GM12878 (cell line): Measurements from ENCODE around the gene PDILT. TPM values are rescaled to one million over a fixed set of nuclear protein-coding genes. Genes with fewer than 3 reads are reported as not detected.

Experiments used
- ATAC-seq: fragments of 200-7000 bp; cut with Tn5 transposase; 3 replicates; pipeline ENCODE4 v1.9.1; 2020; ENCODE audit warnings: mild to moderate bottlenecking, moderate library complexity
- BruUV-seq: library from RNA; stranded (reverse); fragments of 400-500 nt; replicated peaks from 2 replicates; lab custom pipeline; 2021; lab: Mats Ljungman, UMichigan
- CTCF ChIA-PET: fragments of 300-600 bp; sonication (Branson Sonifier 250); formaldehyde crosslinking; extraction: SDS; loops from one replicate; lab custom pipeline; 2021; ENCODE audit warnings: inconsistent platforms; lab: Yijun Ruan, JAX
- POLR2A ChIA-PET: fragments of 350-600 bp; formaldehyde crosslinking; extraction: SDS; loops from one replicate; lab custom pipeline; 2021; ENCODE audit warnings: inconsistent platforms; lab: Charles Lee
- RAD21 ChIA-PET: fragments of 300-600 bp; sonication (Branson Sonifier 250); formaldehyde crosslinking; loops from one replicate; lab custom pipeline; 2023; ENCODE audit warnings: antibody characterized with exemption; ENCODE audit not compliant: unreplicated experiment; lab: Charles Lee
- SMC1A ChIA-PET: fragments of 300-600 bp; sonication (Branson Sonifier 250); formaldehyde crosslinking; loops from one replicate; lab custom pipeline; 2023; ENCODE audit not compliant: unreplicated experiment, uncharacterized antibody; lab: Charles Lee
- DNase-seq: peaks from one replicate; pipeline ENCODE4 v3.0.0-alpha.2; 2011; ENCODE audit warnings: low read depth, low spot score
- FAIRE-seq: peaks from 3 replicates; lab custom pipeline; 2011; peaks lifted over from hg19 to GRCh38; lab: Jason Lieb, UNC
- H2AFZ ChIP-seq: 2 replicates; pipeline ENCODE4 v1.6.0; 2011; ENCODE audit warnings: low read depth, low read length, control low read depth; ENCODE audit not compliant: control insufficient read depth
- H3K27ac ChIP-seq: 2 replicates; pipeline ENCODE4 v1.5.1; 2011; ENCODE audit warnings: control low read depth; ENCODE audit not compliant: control insufficient read depth, insufficient read depth
- H3K27me3 ChIP-seq, 2 experiments: replicated peaks in 1 of 2; 2 replicates each; pipeline versions ENCODE4 v1.6.0 to v1.6.1; 2011; ENCODE audit warnings: low read length in 1 of 2; ENCODE audit not compliant: control insufficient read depth in 2 of 2, insufficient read depth in 2 of 2
- H3K36me3 ChIP-seq, 2 experiments: 2 replicates each; pipeline ENCODE4 v1.5.1; 2011; ENCODE audit warnings: low read length in 1 of 2; ENCODE audit not compliant: control insufficient read depth in 2 of 2, insufficient read depth in 2 of 2
- H3K4me1 ChIP-seq: 2 replicates; pipeline ENCODE4 v1.6.1; 2011; ENCODE audit warnings: mild to moderate bottlenecking, low read length, moderate library complexity, mixed read lengths; ENCODE audit not compliant: control insufficient read depth, insufficient read depth
- H3K4me2 ChIP-seq: 2 replicates; pipeline ENCODE4 v1.6.0; 2011; ENCODE audit warnings: control low read depth; ENCODE audit not compliant: control insufficient read depth, insufficient read depth
- H3K4me3 ChIP-seq: fragments of 200-600 bp; sonication (generic); 2 replicates; pipeline ENCODE4 v1.5.1; 2016
- H3K79me2 ChIP-seq: 2 replicates; pipeline ENCODE4 v1.6.0; 2011; ENCODE audit warnings: low read length; ENCODE audit not compliant: control insufficient read depth, insufficient read depth
- H3K9ac ChIP-seq: 2 replicates; pipeline ENCODE4 v1.8.0; 2011; ENCODE audit warnings: low read length, control low read depth, mixed read lengths; ENCODE audit not compliant: control insufficient read depth, insufficient read depth
- H3K9me3 ChIP-seq: replicated peaks from 3 replicates; pipeline ENCODE4 v1.5.1; 2011; ENCODE audit warnings: mild to moderate bottlenecking, low read length; ENCODE audit not compliant: control insufficient read depth, insufficient read depth
- H4K20me1 ChIP-seq: 2 replicates; pipeline ENCODE4 v1.6.0; 2011; ENCODE audit not compliant: control insufficient read depth, insufficient read depth
- BMI1 ChIP-seq: fragments of 450-650 bp; IDR thresholded peaks from 2 replicates; pipeline ENCODE4 v1.6.1; 2016; ENCODE audit warnings: mild to moderate bottlenecking, moderate library complexity, borderline replicate concordance
- CBX5 ChIP-seq: sonication (generic); IDR thresholded peaks from 2 replicates; pipeline ENCODE4 v1.6.1; 2016; ENCODE audit warnings: low read depth, moderate library complexity, mild to moderate bottlenecking, inconsistent platforms
- CHD4 ChIP-seq: fragments of 200-600 bp; sonication (generic); IDR thresholded peaks from 2 replicates; pipeline ENCODE4 v1.6.1; 2016; ENCODE audit warnings: mild to moderate bottlenecking
- EED ChIP-seq: sonication (generic); IDR thresholded peaks from 2 replicates; pipeline ENCODE4 v1.6.1; 2016; ENCODE audit warnings: antibody characterized with exemption, low read depth
- IRF4 ChIP-seq: IDR thresholded peaks from 2 replicates; pipeline ENCODE4 v1.6.1; 2011; ENCODE audit warnings: low read depth, low read length
- KLF5 ChIP-seq: fragments of 450-650 bp; IDR thresholded peaks from 2 replicates; pipeline ENCODE4 v1.6.1; 2014; ENCODE audit warnings: mild to moderate bottlenecking; ENCODE audit not compliant: partially characterized antibody
- MEF2A ChIP-seq: IDR thresholded peaks from 2 replicates; pipeline ENCODE4 v1.6.1; 2011; ENCODE audit warnings: low read depth, mild to moderate bottlenecking, low read length, moderate library complexity; ENCODE audit not compliant: insufficient read depth
- SIN3A ChIP-seq: IDR thresholded peaks from 2 replicates; pipeline ENCODE4 v1.6.1; 2012; ENCODE audit warnings: low read depth, low read length, improper control_type of control experiment
- SMAD1 ChIP-seq: fragments of 450-650 bp; IDR thresholded peaks from 2 replicates; pipeline ENCODE4 v1.6.1; 2018; ENCODE audit warnings: mild to moderate bottlenecking, low read depth; ENCODE audit not compliant: partially characterized antibody
- STAT1 ChIP-seq: fragments of 450-650 bp; conservative IDR thresholded peaks from 2 replicates; pipeline ENCODE4 v1.6.1; 2014; ENCODE audit warnings: antibody characterized with exemption, mild to moderate bottlenecking
- ZNF217 ChIP-seq: fragments of 450-650 bp; IDR thresholded peaks from 2 replicates; pipeline ENCODE4 v1.6.1; 2017; ENCODE audit warnings: antibody characterized with exemption, mild to moderate bottlenecking
- ZNF622 ChIP-seq: fragments of 450-650 bp; IDR thresholded peaks from 2 replicates; pipeline ENCODE4 v1.6.1; 2017; ENCODE audit warnings: mild to moderate bottlenecking, inconsistent platforms
- WGBS: methylation state at CpG from one replicate; pipeline ENCODE4 v1.1.6; 2016; ENCODE audit warnings: low lambda C conversion rate; ENCODE audit not compliant: insufficient replicate concordance, insufficient coverage; ENCODE audit errors: missing lambda C conversion rate; 5-methylcytosine and 5-hydroxymethylcytosine counted together
- in situ Hi-C: fragments of 300-500 bp; cut with MboI; formaldehyde crosslinking; loops from 9 replicates; pipeline ENCODE4 v1.14.3; 2018; ENCODE audit warnings: mixed read lengths
- intact Hi-C: fragments of 100-400 bp; cut with micrococcal nuclease; formaldehyde crosslinking; loops from one replicate; pipeline ENCODE4 v1.14.2; 2022; ENCODE audit not compliant: unreplicated experiment
- polyA plus RNA-seq, 11 experiments: library from polyadenylated mRNA; depleted of rRNA in 4 of 11; unstranded in 6 of 11; stranded (reverse) in 5 of 11; fragments of >200 nt; fragmentation: Nextera tagmentation in 4 of 11; fragmentation: Illumina TruSeq in 1 of 11; extraction: Ambion mirVana in 4 of 11; extraction: Trizol in 1 of 11; gene quantifications; 1 replicate in 1 of 11; 2 replicates in 10 of 11; pipeline versions ENCODE4 v1.2.1 to v1.2.3, GENCODE V29; 2011 to 2016; ENCODE audit warnings: inconsistent platforms in 2 of 11, missing spikeins in 2 of 11, low read depth in 1 of 11
- total RNA-seq, 4 experiments: library from RNA; depleted of rRNA in 3 of 4; stranded (reverse); fragments of >200 nt in 3 of 4; fragmentation: Illumina TruSeq in 1 of 4; extraction: Trizol in 1 of 4; gene quantifications; 2 replicates each; pipeline versions ENCODE4 v1.2.1 to v1.2.3, GENCODE V29; 2013 to 2021
- TF ChIP-seq, protein P1 (sequence below): fragments of 150-350 bp; IDR thresholded peaks from 2 replicates; pipeline ENCODE4 v1.6.1; 2016; ENCODE audit warnings: low read depth, low read length

Gene PDILT
- total and polyA plus RNA-seq, 10 of the 15 experiments (the other 5 are each of a cell fraction or from before 2014, with no cell fraction given): not detected

DNA sequence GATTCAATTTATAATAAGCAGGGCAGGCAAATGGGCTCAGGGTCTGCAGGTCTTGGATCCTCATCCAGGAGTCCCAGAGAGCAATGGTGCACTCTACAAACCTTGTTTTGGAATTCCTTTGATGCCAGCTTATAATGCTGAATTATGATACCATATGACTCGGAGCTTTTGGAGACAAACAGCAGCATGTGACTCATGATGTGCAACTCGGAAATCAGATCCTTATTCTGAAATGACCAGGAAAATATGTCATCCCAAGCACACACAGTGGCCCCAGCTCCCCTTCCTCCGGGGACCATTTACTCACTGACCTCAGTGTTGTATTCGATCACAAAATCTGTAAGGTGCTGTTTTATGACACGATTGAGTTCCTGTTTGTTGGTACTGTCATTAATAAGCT lies 31.8 kb downstream of the PDILT start:
- H3K79me2 ChIP-seq: no peaks in the 10 kb centered on the region
- H3K4me2 ChIP-seq: no peak overlapping the region
- no peaks in the 10 kb centered on the region for H3K36me3 ChIP-seq
- H3K4me1 ChIP-seq: no peaks in the 10 kb centered on the region
- no peak overlapping the region for H3K9ac ChIP-seq
- in situ Hi-C loops (loop anchor here (25.0 kb wide), 1 partner anchor 1335 kb away; no protein-coding TSS in a partner anchor), intact Hi-C loops (no loop called here)
- FAIRE-seq: no peak
- peaks cover 0 to 2% of the 10 kb centered on the region in 2 experiments; a peak in 2 of 4 replicates for H3K27me3 ChIP-seq
- ChIA-PET SMC1A (no interaction called here), POLR2A (no interaction called here), RAD21 (interaction anchor here (1.6 kb wide), 1 partner anchor 465 kb away, joined by 4 read pairs; no protein-coding TSS in a partner anchor), CTCF (interaction anchor here (1.4 to 6.2 kb wide), 3 partner anchors 12 to 474 kb away, joined by 4 to 44 read pairs (median 5); no protein-coding TSS in a partner anchor)
- no peaks in the 10 kb centered on the region for H4K20me1 ChIP-seq
- ATAC-seq: no peak
- DNase-seq: no peak
- no peak overlapping the region for H2AFZ ChIP-seq
- no TSS peak for BruUV-seq
- no peaks in the 10 kb centered on the region for H3K9me3 ChIP-seq
- TF ChIP-seq CBX5: no peak
- TF ChIP-seq IRF4: no peak
- no peak for TF ChIP-seq SIN3A
- no peak for TF ChIP-seq BMI1
- no peak for TF ChIP-seq SMAD1
- no peak for TF ChIP-seq CHD4
- TF ChIP-seq ZNF217: no peak
- TF ChIP-seq, protein P1, sequence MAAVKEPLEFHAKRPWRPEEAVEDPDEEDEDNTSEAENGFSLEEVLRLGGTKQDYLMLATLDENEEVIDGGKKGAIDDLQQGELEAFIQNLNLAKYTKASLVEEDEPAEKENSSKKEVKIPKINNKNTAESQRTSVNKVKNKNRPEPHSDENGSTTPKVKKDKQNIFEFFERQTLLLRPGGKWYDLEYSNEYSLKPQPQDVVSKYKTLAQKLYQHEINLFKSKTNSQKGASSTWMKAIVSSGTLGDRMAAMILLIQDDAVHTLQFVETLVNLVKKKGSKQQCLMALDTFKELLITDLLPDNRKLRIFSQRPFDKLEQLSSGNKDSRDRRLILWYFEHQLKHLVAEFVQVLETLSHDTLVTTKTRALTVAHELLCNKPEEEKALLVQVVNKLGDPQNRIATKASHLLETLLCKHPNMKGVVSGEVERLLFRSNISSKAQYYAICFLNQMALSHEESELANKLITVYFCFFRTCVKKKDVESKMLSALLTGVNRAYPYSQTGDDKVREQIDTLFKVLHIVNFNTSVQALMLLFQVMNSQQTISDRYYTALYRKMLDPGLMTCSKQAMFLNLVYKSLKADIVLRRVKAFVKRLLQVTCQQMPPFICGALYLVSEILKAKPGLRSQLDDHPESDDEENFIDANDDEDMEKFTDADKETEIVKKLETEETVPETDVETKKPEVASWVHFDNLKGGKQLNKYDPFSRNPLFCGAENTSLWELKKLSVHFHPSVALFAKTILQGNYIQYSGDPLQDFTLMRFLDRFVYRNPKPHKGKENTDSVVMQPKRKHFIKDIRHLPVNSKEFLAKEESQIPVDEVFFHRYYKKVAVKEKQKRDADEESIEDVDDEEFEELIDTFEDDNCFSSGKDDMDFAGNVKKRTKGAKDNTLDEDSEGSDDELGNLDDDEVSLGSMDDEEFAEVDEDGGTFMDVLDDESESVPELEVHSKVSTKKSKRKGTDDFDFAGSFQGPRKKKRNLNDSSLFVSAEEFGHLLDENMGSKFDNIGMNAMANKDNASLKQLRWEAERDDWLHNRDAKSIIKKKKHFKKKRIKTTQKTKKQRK: no peak
- TF ChIP-seq EED: no peak
- TF ChIP-seq ZNF622: no peak
- no peak for TF ChIP-seq STAT1
- no peak for TF ChIP-seq KLF5
- TF ChIP-seq MEF2A: no peak
- H3K4me3 ChIP-seq: no peak overlapping the region
- no peak overlapping the region for H3K27ac ChIP-seq
- WGBS: 5% methylated on average over 5 of the region's 5 CpGs
